ENCODE measurements around the gene TMEM247. TPM values are rescaled to one million over a fixed set of nuclear protein-coding genes. Genes with fewer than 3 reads are reported as not detected.
"Not testable (repeated sequence)": the region's sequence is repeated elsewhere in the genome, so short reads cannot be mapped to it uniquely, and the experiment has no call there.

The TMEM247 gene
- total RNA-seq, 2 experiments from 2014 or later: not detected

DNA sequence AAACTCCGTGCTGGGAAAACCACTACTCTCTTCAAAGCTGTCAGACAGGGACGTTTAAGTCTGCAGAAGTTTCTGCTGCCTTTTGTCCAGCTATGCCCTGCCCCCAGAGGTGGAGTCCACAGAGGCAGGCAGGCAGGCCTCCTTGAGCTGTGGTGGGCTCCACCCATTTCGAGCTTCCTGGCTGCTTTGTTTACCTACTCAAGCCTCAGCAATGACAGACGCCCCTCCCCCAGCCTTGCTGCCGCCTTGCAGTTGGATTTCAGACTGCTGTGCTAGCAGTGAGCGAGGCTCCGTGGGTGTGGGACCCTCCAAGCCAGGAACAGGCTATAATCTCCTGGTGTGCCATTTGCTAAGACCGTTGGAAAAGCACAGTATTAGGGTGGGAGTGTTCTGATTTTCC is 1.9 kb upstream of the TMEM247 start:
- H3K27me3 Mint-ChIP-seq; POLR2A ChIA-PET; H3K4me3 Mint-ChIP-seq; H3K27ac Mint-ChIP-seq; intact Hi-C loops (cut with DNase I, micrococcal nuclease); H3K36me3 Mint-ChIP-seq (ENCODE audit: low read depth); H3K9me3 Mint-ChIP-seq (ENCODE audit: low read depth); ATAC-seq: not testable (repeated sequence)
- DNase-seq: peak; percentile 19
- CTCF ChIA-PET: interaction anchor here (1.2 kb wide), 1 partner anchor 63 kb away, joined by 4 read pairs; no protein-coding TSS in a partner anchor
- H3K4me1 Mint-ChIP-seq: peaks cover 24% of the 10 kb centered on the region

DNA sequence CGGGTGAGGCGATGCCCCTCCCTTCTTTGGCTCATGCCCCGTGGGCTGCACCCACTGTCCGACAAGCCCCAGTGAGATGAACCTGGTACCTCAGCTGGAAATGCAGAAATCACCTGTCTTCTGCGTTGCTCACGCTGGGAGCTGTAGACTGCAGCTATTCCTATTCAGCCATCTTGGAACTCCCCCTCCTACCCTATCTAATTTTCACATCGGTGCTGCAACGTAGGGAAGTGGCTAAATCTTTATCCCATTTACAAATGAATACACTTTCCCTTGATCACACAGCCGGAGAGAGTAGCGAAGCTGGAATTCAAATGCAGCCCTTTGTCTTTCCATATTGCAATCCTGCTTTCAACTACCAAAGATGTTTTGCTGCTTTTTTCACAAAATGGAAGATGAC is 1.4 kb upstream of the TMEM247 start:
- DNase-seq (no peak), ATAC-seq (no peak)
- Mint-ChIP-seq H3K36me3 (ENCODE audit: low read depth) (no peaks in the 10 kb centered on the region), H3K4me3 (no peak overlapping the region), H3K4me1 (peaks cover 25% of the 10 kb centered on the region), H3K27me3 (no peaks in the 10 kb centered on the region), H3K27ac (no peak overlapping the region), H3K9me3 (ENCODE audit: low read depth) (peaks cover 6% of the 10 kb centered on the region)
- intact Hi-C loops (cut with DNase I, micrococcal nuclease): no loop called here
- ChIA-PET CTCF (interaction anchor here (1.2 kb wide), 1 partner anchor 63 kb away, joined by 4 read pairs; no protein-coding TSS in a partner anchor), POLR2A (no interaction called here)

DNA sequence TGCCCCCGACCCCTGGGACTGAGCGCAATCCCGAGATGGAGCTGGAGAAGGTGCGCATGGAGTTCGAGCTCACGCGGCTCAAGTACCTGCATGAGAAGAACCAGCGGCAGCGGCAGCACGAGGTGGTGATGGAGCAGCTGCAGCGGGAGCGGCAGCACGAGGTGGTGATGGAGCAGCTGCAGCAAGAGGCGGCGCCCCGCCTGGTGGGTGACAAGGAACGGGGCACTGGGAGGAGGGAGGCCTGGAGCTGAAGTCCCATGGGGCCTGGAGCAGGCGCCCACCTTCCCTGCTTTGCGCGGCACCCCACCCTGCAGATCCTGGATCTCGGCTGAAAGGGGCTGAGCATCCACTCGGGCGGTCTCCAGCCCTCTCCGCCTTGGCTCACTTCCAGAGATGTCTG is 1.2 kb downstream of the TMEM247 start:
- intact Hi-C loops (cut with DNase I, micrococcal nuclease): no loop called here
- CTCF ChIA-PET: interaction anchor here (1.1 kb wide), 1 partner anchor 94 kb away, joined by 3 read pairs; no protein-coding TSS in a partner anchor
- peaks cover 3% of the 10 kb centered on the region for H3K27me3 Mint-ChIP-seq

DNA sequence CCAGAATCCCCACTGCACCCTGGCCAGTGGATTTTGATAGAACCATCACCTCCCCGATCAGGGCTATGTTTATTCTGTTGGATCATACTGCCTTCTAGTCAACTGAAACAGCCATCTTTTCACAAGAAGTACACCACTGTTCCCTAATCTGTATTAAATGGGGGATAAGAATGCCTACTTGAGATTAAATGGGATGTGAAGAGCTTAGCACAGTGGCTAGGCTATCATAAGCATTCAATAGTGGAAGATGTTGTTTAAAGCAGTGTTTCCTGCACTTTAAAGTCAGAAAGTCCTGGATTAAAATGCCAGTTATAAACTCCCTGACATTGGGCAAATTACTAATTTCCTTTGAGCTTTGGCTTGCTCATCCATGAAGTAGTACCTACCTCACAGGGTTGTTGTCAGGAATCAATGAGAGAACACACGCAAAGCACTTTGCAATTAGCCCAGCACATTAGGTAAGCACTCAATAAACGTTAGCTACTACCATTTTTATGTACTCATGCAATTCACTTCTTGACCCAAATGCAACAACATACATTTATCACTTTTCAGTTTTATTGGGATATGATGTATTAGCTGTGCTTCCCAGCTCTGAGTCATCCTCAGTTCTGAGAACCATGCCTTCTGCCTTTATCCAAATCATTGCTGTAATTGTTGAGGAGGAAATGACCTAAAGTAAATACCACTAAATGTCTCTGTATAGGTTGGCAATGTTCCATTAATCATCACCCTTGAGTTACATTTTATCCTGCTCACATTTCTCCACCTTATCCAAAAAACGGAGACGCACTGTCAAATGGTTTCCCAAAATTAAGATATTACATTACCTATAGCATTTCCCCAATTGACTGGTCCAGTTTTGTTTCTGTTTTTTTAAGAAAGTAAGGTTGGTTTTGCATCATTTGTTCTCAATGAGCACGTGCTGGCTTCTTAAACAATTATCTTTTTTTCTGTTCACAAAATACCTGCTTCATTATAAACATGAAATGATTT is 2.1 kb downstream of the TMEM247 start:
- Mint-ChIP-seq H3K27ac (no peak overlapping the region), H3K9me3 (ENCODE audit: low read depth) (peaks cover 5% of the 10 kb centered on the region), H3K27me3 (peaks cover 3% of the 10 kb centered on the region), H3K4me1 (peaks cover 25% of the 10 kb centered on the region), H3K4me3 (no peak overlapping the region), H3K36me3 (ENCODE audit: low read depth) (no peaks in the 10 kb centered on the region)
- POLR2A ChIA-PET: no interaction called here
- ATAC-seq (peak; percentile 60), DNase-seq (no peak)
- CTCF ChIA-PET: interaction anchor here (1.1 kb wide), 1 partner anchor 95 kb away, joined by 3 read pairs; no protein-coding TSS in a partner anchor
- intact Hi-C loops (cut with DNase I, micrococcal nuclease): no loop called here

More for the DNA sequence above, 1.2 kb downstream of the TMEM247 start:
- Mint-ChIP-seq H3K9me3 (ENCODE audit: low read depth) (peaks cover 6% of the 10 kb centered on the region), H3K27ac (no peak overlapping the region), H3K36me3 (ENCODE audit: low read depth) (no peaks in the 10 kb centered on the region), H3K4me3 (no peak overlapping the region), H3K4me1 (peaks cover 25% of the 10 kb centered on the region)
- no peak for DNase-seq
- POLR2A ChIA-PET: no interaction called here
- ATAC-seq: no peak

DNA sequence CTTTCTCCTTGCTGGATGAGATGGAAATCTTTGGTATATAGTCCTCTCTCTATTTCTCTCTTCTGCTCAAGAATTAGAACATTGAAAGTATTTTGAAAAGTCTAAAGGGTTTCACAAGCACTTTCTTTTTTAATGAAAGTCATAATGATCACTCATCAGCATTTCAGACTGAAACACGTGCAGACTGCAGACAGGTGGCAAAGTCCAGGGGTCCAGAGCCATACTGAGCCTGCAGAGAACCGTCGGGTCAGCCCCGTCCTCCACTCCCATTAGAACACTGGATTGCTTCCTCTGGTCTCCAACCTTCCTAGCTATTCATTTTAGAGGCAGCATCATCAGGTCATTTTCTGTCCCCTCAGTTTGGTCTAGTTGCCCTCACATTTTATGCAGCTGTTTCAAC is 3.1 kb downstream of the TMEM247 start:
- CTCF ChIA-PET: interaction anchor here (0.6 to 1.3 kb wide), 3 partner anchors 12 to 168 kb away, joined by 3 to 6 read pairs (median 3); no protein-coding TSS in a partner anchor
- Mint-ChIP-seq H3K4me1 (peaks cover 19% of the 10 kb centered on the region), H3K4me3 (no peak overlapping the region), H3K27me3 (peaks cover 3% of the 10 kb centered on the region), H3K9me3 (ENCODE audit: low read depth) (peaks cover 2% of the 10 kb centered on the region), H3K27ac (no peak overlapping the region), H3K36me3 (ENCODE audit: low read depth) (no peaks in the 10 kb centered on the region)
- DNase-seq (no peak), ATAC-seq (no peak)
- POLR2A ChIA-PET: no interaction called here
- intact Hi-C loops (cut with DNase I, micrococcal nuclease): no loop called here

DNA sequence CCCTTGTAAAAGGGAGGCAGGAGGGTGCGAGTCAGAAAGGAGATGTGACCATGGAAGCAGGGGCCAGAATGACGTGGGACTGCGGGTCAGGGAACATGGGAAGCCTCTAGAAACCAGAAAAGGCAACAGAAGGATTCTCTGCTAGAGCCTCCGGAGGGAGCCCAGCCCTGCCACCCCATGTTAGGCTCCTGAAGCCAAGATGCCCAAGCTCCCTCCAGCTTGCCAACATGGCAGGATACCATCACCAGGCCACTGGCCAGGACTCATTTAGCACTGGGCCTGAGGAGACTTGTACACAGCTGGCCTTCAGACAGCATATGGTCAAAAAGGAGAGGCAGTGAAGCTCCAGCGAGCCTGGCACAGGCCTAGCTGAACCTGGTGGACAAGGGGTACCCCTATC is 5.6 kb downstream of the TMEM247 start:
- no peak for ATAC-seq

DNA sequence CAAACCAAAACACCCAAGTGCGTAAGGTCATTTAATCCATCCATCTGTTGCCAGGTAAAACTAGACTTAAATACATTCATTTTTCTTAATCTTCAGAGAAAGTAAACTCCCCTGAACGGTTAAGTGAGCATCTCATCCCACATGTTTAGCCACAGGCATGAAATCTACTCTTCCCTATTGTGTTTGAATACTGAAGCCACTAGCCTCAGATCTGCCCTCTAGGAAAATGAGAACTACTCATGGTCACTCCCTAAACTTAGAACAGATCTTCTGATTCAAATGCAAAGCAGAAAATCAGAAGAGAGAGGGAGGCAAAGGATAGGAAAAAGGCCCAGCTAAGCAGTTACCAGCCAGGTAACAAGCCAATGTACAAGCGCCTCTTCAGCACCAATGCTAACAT is 7.1 kb downstream of the TMEM247 start:
- Mint-ChIP-seq H3K27me3 (peaks cover 3% of the 10 kb centered on the region), H3K9me3 (ENCODE audit: low read depth) (no peaks in the 10 kb centered on the region), H3K4me1 (peaks cover 13% of the 10 kb centered on the region), H3K27ac (no peak overlapping the region), H3K4me3 (no peak overlapping the region), H3K36me3 (ENCODE audit: low read depth) (no peaks in the 10 kb centered on the region)
- ChIA-PET POLR2A (no interaction called here), CTCF (interaction anchor here (0.6 to 0.7 kb wide), 2 partner anchors 23 to 68 kb away, joined by 3 read pairs; no protein-coding TSS in a partner anchor)
- no peak for DNase-seq
- intact Hi-C loops (cut with DNase I, micrococcal nuclease): no loop called here
- no peak for ATAC-seq

More for the DNA sequence above, 5.6 kb downstream of the TMEM247 start:
- no peak for DNase-seq
- no peak overlapping the region for H3K27ac Mint-ChIP-seq
- no peak overlapping the region for H3K4me3 Mint-ChIP-seq
- H3K4me1 Mint-ChIP-seq: peaks cover 12% of the 10 kb centered on the region
- intact Hi-C loops (cut with DNase I, micrococcal nuclease): no loop called here
- peaks cover 3% of the 10 kb centered on the region for H3K27me3 Mint-ChIP-seq
- POLR2A ChIA-PET: interaction anchor here (0.7 kb wide), 1 partner anchor 22 kb away, joined by 3 read pairs; no protein-coding TSS in a partner anchor
- no peaks in the 10 kb centered on the region for H3K9me3 Mint-ChIP-seq (ENCODE audit: low read depth)
- CTCF ChIA-PET: interaction anchor here (1.4 kb wide), 1 partner anchor 165 kb away, joined by 3 read pairs; no protein-coding TSS in a partner anchor
- no peaks in the 10 kb centered on the region for H3K36me3 Mint-ChIP-seq (ENCODE audit: low read depth)

DNA sequence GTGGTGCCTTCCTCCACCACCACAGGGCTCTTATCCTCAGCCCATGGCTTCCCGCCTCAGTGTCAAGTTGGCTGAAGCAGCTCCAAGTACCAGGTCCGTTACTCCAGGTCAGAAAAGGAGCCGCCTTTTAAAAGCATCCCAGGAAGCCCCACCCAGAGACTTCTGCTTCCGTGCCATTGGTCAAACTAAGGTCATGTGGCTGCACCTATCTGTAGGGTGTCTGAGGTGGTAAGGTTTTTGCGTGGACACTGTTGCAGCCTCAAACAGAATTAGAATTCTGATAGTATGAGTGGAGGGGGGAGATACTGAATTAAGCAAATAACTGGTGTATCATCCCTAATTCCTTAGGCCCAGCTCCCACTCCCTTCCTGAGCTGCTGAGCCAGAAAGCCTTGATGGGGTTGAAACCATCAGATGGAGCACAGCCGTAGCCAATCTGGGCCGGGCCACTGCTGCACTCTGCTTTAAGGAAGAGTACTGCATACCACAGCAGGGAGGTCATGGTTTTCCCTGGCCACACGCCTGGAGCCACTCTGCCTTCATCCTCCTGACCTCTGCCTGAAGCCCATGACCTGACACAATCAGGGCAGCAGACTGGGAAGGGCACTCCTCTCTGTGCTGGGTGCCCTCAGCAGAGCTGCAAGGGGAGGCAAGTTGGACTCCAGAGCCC is 8.4 kb downstream of the TMEM247 start:
- peaks cover 2% of the 10 kb centered on the region for H3K4me1 Mint-ChIP-seq
- ATAC-seq (no peak), DNase-seq (no peak)
- ChIA-PET CTCF (interaction anchor here (1.4 to 1.9 kb wide), 2 partner anchors 124 to 163 kb away, joined by 4 to 6 read pairs; no protein-coding TSS in a partner anchor), POLR2A (no interaction called here)
- no peaks in the 10 kb centered on the region for H3K36me3 Mint-ChIP-seq (ENCODE audit: low read depth)
- no peak overlapping the region for H3K4me3 Mint-ChIP-seq
- H3K27ac Mint-ChIP-seq: no peak overlapping the region
- H3K9me3 Mint-ChIP-seq (ENCODE audit: low read depth): no peaks in the 10 kb centered on the region
- peaks cover 3% of the 10 kb centered on the region for H3K27me3 Mint-ChIP-seq
- intact Hi-C loops (cut with DNase I, micrococcal nuclease): no loop called here

DNA sequence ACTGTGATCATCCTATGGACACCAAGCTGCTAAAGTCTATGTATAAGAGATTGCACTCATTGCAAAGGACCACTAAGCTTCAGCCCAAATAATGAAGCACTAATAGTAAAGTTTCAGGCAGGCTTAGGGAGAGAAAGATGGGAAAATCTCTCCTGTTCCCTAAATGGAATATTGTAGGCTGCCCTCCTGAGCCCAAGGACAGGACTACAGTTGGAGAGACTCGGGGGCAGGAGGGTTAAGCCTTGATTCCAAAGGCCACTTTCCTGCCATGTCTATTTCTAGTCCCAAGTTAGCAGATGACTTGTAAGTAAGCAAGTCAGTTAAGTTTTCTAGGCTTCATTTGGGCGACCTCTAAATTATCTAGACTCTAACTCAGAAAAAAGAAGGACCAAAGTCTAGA is 9.0 kb downstream of the TMEM247 start:
- DNase-seq (no peak), ATAC-seq (no peak)
- Mint-ChIP-seq H3K36me3 (ENCODE audit: low read depth) (no peaks in the 10 kb centered on the region), H3K27ac (no peak overlapping the region), H3K4me1 (peaks cover 6% of the 10 kb centered on the region), H3K4me3 (no peak overlapping the region), H3K27me3 (peaks cover 3% of the 10 kb centered on the region), H3K9me3 (ENCODE audit: low read depth) (no peaks in the 10 kb centered on the region)
- ChIA-PET POLR2A (no interaction called here), CTCF (interaction anchor here (1.4 to 1.9 kb wide), 2 partner anchors 125 to 162 kb away, joined by 4 to 6 read pairs; no protein-coding TSS in a partner anchor)
- intact Hi-C loops (cut with DNase I, micrococcal nuclease): no loop called here

DNA sequence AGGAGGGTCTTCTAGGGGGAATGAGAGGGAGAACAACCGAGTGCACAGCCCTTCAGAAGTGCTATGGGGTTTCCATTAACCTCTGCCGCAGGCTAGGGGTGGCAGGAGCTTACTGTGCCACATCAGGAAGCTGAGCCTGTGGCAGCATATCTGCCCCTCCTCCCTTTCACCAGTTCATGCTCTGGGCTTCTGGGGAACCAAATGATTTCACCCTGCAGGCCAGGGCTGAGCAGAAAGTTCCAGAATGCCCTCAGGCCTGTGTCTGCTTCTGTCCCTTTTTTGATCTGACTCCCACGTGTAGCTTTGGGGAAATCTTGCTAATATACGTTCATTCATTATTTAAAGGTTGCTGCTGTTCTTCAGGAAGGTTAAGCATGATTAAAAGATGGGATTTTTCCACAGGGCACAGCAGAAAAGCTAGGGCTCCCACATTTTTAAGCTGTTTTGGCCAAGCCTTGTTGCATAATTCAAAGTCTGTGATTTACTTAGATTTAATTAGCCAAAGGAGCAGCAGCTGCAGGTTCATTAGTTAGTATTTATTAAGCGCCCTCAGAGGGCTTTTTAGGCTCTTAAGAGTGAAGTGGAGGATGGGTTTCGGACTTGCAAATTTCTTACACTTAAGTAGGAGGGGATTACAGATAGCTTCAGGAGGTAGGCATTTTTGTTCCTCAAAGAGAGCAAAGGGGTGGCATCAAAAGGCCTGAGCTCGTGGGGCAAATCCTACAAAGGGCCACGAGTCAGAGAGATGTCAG is 10.2 kb downstream of the TMEM247 start:
- no peak for ATAC-seq
- Mint-ChIP-seq H3K27ac (no peak overlapping the region), H3K27me3 (no peaks in the 10 kb centered on the region), H3K4me1 (peaks cover 10% of the 10 kb centered on the region), H3K9me3 (ENCODE audit: low read depth) (no peaks in the 10 kb centered on the region), H3K36me3 (ENCODE audit: low read depth) (no peaks in the 10 kb centered on the region), H3K4me3 (no peak overlapping the region)
- DNase-seq: no peak
- intact Hi-C loops (cut with DNase I, micrococcal nuclease): no loop called here
- CTCF ChIA-PET: interaction anchor here (0.5 to 1.3 kb wide), 7 partner anchors 20 to 160 kb away, joined by 3 to 4 read pairs (median 4); no protein-coding TSS in a partner anchor
- POLR2A ChIA-PET: no interaction called here
